ENCODE results near the gene POU3F3.

POU3F3 gene

DNA sequence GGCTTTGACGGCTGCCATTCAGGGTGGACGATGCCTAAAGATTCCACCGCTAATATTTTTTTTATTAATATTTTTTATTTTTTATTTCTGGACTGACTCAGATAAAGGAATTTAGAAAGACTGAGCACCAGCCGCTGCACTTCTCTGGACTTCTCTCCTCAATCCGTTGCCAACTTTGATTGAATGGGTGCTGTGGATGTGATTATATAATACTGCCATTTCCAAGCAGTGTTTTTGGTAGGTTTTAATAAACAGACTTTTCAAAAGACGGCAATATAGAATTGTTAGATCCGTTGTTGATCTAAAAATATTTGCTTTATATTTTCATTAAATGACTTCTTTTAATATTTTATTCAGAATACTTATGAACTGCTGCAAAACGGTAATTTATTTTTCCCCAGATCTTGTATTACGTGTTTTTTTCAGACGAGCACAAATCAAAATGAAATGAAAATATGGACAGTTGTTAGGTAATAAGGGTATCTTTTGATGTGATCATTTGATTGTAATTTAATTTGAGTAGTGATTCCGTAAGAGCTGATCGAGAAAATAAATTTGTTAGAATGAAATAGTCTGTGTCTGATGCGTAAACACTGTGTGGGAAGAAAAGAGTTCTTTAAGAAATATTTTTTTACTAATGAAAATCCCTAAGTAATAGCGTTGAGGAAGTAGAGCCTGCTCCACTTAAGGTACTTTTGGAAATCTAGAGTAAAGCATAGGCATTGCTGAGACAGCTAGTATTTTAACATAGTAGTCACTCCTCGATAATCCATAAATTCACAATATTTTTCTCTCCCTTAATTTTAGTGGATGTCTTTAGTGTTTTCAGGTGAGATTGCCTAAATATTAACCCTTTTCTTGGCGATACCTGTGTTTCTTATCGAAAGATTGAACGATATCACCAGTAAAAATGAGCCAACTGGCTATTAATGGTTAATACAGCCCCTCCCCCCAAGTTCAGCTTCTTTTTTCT is 4.4 kb downstream of the POU3F3 start:
- TF ChIP-seq ARNT (IDR thresholded peaks at IDR 0.05) = no peak
- TF ChIP-seq CTBP1 (IDR thresholded peaks at IDR 0.05; ENCODE audit: borderline replicate concordance) = no peak
- no peak for TF ChIP-seq NFRKB (IDR thresholded peaks at IDR 0.05)
- no peak for TF ChIP-seq ZNF384 (IDR thresholded peaks at IDR 0.05)
- no peak for TF ChIP-seq FOXK2 (IDR thresholded peaks at IDR 0.05)
- no peak for TF ChIP-seq SUZ12 (IDR thresholded peaks at IDR 0.05)
- no peak for TF ChIP-seq FOXA1 (IDR thresholded peaks at IDR 0.05)
- no peak for TF ChIP-seq L3MBTL2 (conservative IDR thresholded peaks at IDR 0.05)
- TF ChIP-seq LEF1 (IDR thresholded peaks at IDR 0.05; ENCODE audit: borderline replicate concordance) = no peak
- TF ChIP-seq TARDBP (IDR thresholded peaks at IDR 0.05) = no peak
- TF ChIP-seq SP1 (IDR thresholded peaks at IDR 0.05) = no peak
- TF ChIP-seq BHLHE40 (IDR thresholded peaks at IDR 0.05; ENCODE audit: borderline replicate concordance) = no peak
- TF ChIP-seq, protein P1, sequence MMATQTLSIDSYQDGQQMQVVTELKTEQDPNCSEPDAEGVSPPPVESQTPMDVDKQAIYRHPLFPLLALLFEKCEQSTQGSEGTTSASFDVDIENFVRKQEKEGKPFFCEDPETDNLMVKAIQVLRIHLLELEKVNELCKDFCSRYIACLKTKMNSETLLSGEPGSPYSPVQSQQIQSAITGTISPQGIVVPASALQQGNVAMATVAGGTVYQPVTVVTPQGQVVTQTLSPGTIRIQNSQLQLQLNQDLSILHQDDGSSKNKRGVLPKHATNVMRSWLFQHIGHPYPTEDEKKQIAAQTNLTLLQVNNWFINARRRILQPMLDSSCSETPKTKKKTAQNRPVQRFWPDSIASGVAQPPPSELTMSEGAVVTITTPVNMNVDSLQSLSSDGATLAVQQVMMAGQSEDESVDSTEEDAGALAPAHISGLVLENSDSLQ (IDR thresholded peaks at IDR 0.05) = no peak
- no peak for TF ChIP-seq ELF4 (IDR thresholded peaks at IDR 0.05)
- TF ChIP-seq HDGF (IDR thresholded peaks at IDR 0.05; ENCODE audit: borderline replicate concordance) = no peak
- TF ChIP-seq FOXM1 (IDR thresholded peaks at IDR 0.05; ENCODE audit: borderline replicate concordance) = no peak
- POLR2A ChIA-PET = interaction anchor here (0.7 to 1.0 kb wide), 2 partner anchors 8 to 10 kb away, joined by 3 read pairs; no protein-coding TSS in a partner anchor
- CTCF ChIA-PET = no interaction called here
- no peak for DNase-seq (ENCODE audit: extremely low spot score)

DNA sequence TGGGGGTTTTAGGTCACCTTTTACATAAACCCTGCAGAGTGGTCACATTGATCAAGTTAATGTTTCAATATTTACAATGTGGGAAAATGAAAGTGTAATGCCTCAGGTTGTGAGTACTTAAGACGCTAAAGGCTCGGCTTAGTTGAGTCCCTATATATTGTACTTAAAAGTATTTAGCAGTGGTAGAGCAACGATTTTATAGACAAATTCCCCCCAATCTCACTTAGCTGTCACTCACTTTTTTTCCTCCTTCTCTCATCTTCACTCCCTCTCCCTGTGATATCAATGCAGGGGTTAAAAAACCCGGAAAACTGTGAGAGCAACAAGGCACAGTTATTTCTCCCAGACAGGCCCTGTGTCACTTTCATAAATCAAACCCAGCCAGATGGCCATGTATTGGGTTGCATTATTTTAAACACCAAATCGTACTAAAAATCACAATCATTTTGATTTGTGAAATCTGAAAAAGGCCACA is 5.4 kb downstream of the POU3F3 start:
- TF ChIP-seq LEF1 (IDR thresholded peaks at IDR 0.05; ENCODE audit: borderline replicate concordance) (no peak), NFRKB (IDR thresholded peaks at IDR 0.05) (no peak), HDGF (IDR thresholded peaks at IDR 0.05; ENCODE audit: borderline replicate concordance) (no peak), ZNF384 (IDR thresholded peaks at IDR 0.05) (no peak)
- TF ChIP-seq, protein P1 (IDR thresholded peaks at IDR 0.05) = peak; percentile 88
- ChIA-PET CTCF (interaction anchor here (1.5 kb wide), 1 partner anchor 10 kb away, joined by 8 read pairs; no protein-coding TSS in a partner anchor), POLR2A (interaction anchor here (1.0 to 1.1 kb wide), 2 partner anchors 9 to 12 kb away, joined by 3 to 4 read pairs; no protein-coding TSS in a partner anchor)
- DNase-seq (ENCODE audit: extremely low spot score) = no peak

DNA sequence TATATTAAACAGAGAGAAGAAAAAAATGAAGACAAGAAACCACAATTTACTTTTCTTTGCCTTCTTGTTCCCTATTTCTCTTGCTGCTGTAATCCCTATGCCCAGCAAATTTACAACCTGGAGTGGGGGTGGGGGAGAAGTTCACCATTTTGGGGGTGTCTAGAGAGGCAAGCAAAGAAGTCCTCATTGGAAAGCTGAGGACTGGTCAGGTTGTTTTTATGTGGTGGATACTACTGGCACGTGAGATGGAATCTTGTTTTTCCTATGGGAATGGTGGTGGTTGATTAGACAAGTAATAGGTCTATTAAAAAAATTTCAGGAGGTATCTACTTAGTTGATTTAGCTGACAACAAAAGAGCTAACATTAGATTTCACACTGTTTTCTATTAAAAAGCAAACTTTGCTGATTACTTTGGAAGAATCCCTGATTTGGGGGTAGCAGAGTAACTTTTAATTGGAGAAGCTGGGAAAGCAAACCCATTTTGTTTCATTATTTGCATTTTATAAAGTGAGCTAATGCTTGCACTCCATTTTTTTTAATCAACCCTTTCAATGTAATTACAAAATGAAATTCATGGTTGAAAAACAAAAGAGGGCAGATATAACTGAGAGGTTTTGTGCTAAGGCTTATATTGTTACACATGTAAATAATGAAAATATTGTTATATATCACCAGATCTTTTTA is 6.0 kb downstream of the POU3F3 start:
- ChIA-PET CTCF (interaction anchor here (1.5 kb wide), 1 partner anchor 10 kb away, joined by 8 read pairs; no protein-coding TSS in a partner anchor), POLR2A (interaction anchor here (1.1 kb wide), 1 partner anchor 13 kb away, joined by 4 read pairs; no protein-coding TSS in a partner anchor)
- no peak for DNase-seq (ENCODE audit: extremely low spot score)
- TF ChIP-seq TARDBP (IDR thresholded peaks at IDR 0.05) = no peak
- TF ChIP-seq BHLHE40 (IDR thresholded peaks at IDR 0.05; ENCODE audit: borderline replicate concordance) = no peak
- TF ChIP-seq, protein P1 (IDR thresholded peaks at IDR 0.05) = no peak
- TF ChIP-seq ELF4 (IDR thresholded peaks at IDR 0.05) = no peak
- TF ChIP-seq NFRKB (IDR thresholded peaks at IDR 0.05) = no peak
- TF ChIP-seq FOXM1 (IDR thresholded peaks at IDR 0.05; ENCODE audit: borderline replicate concordance) = no peak
- TF ChIP-seq LEF1 (IDR thresholded peaks at IDR 0.05; ENCODE audit: borderline replicate concordance) = no peak
- TF ChIP-seq ZNF384 (IDR thresholded peaks at IDR 0.05) = no peak
- no peak for TF ChIP-seq HDGF (IDR thresholded peaks at IDR 0.05; ENCODE audit: borderline replicate concordance)
- no peak for TF ChIP-seq L3MBTL2 (conservative IDR thresholded peaks at IDR 0.05)
- no peak for TF ChIP-seq ARNT (IDR thresholded peaks at IDR 0.05)
- no peak for TF ChIP-seq CTBP1 (IDR thresholded peaks at IDR 0.05; ENCODE audit: borderline replicate concordance)
- TF ChIP-seq SP1 (IDR thresholded peaks at IDR 0.05) = no peak
- TF ChIP-seq FOXA1 (IDR thresholded peaks at IDR 0.05) = no peak
- no peak for TF ChIP-seq SUZ12 (IDR thresholded peaks at IDR 0.05)
- no peak for TF ChIP-seq FOXK2 (IDR thresholded peaks at IDR 0.05)

DNA sequence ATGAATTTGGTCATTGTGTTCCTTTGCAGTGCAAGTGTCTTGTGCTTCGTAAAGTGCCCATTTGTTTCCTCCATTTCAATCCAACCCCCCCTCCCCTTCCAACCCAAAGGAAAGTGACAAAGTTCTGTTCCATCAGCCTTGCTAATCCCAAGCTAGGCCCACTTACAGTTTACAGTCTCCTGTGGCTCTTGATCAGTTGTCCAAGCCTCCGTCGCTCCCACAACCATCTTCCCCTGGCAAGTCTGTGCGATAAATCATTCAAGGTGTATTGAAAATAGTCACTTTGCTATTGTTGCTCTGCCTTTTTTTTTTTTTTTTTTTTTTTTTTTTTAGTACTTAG is 6.5 kb downstream of the POU3F3 start:
- POLR2A ChIA-PET = interaction anchor here (1.1 kb wide), 1 partner anchor 14 kb away, joined by 4 read pairs; no protein-coding TSS in a partner anchor
- DNase-seq (ENCODE audit: extremely low spot score) = no peak
- TF ChIP-seq, protein P1 (IDR thresholded peaks at IDR 0.05) = no peak
- TF ChIP-seq HDGF (IDR thresholded peaks at IDR 0.05; ENCODE audit: borderline replicate concordance) (no peak), L3MBTL2 (conservative IDR thresholded peaks at IDR 0.05) (no peak), FOXM1 (IDR thresholded peaks at IDR 0.05; ENCODE audit: borderline replicate concordance) (no peak), ZNF384 (IDR thresholded peaks at IDR 0.05) (0 out of 2 replicates have a peak, but pooled peaks have one; percentile 32)
- CTCF ChIA-PET = interaction anchor here (1.5 kb wide), 1 partner anchor 11 kb away, joined by 8 read pairs; no protein-coding TSS in a partner anchor

Measured in HEK293T (cell line).